ENCODE results near the gene OR13A1. TPM values are rescaled to one million over a fixed set of nuclear protein-coding genes. Genes with fewer than 3 reads are reported as not detected.
"Not testable (repeated sequence)": the region's sequence is repeated elsewhere in the genome, so short reads cannot be mapped to it uniquely, and the experiment has no call there.

The OR13A1 gene
- total RNA-seq, 1 experiment from 2014 or later = not detected

- CTCF ChIA-PET = no interaction called here
- no peak overlapping the region for H3K4me3 ChIP-seq (ENCODE audit: low read depth, low read length, poor library complexity, severe bottlenecking)
- no peak for TF ChIP-seq EZH2 (IDR thresholded peaks at IDR 0.05; ENCODE audit: borderline replicate concordance, low read depth, low read length, poor library complexity, severe bottlenecking)
- TF ChIP-seq CTCF (conservative IDR thresholded peaks at IDR 0.05; ENCODE audit: low read depth, low read length) = no peak
- no TSS peak for BruUV-seq (replicated peaks)
- H3K36me3 ChIP-seq (ENCODE audit: insufficient read depth, low read length, poor library complexity, severe bottlenecking) = no peaks in the 10 kb centered on the region
- POLR2A ChIA-PET (ENCODE audit: low non-redundant PET) = no interaction called here
- no peak overlapping the region for H3K27ac ChIP-seq (ENCODE audit: low read depth, low read length, poor library complexity, severe bottlenecking)
- no peaks in the 10 kb centered on the region for H3K4me1 ChIP-seq (ENCODE audit: insufficient read depth, low read length, poor library complexity, severe bottlenecking)
- intact Hi-C loops (cut with micrococcal nuclease; ENCODE audit: unreplicated experiment) = no loop called here
- DNase-seq (ENCODE audit: low spot score) = no peak
- H3K9me3 ChIP-seq (ENCODE audit: low read depth, low read length, poor library complexity, severe bottlenecking) = no peaks in the 10 kb centered on the region
- no peaks in the 10 kb centered on the region for H3K27me3 ChIP-seq (replicated peaks; ENCODE audit: insufficient read depth, low read depth, low read length, poor library complexity)
Measured at GRCh38 chr10:45339894-45340293, 24.5 kb upstream of the OR13A1 start.

- DNase-seq (ENCODE audit: low spot score); H3K27me3 ChIP-seq (replicated peaks; ENCODE audit: insufficient read depth, low read depth, low read length, poor library complexity); BruUV-seq (replicated peaks); H3K36me3 ChIP-seq (ENCODE audit: insufficient read depth, low read length, poor library complexity, severe bottlenecking); intact Hi-C loops (cut with micrococcal nuclease; ENCODE audit: unreplicated experiment); POLR2A ChIA-PET (ENCODE audit: low non-redundant PET); H3K4me3 ChIP-seq (ENCODE audit: low read depth, low read length, poor library complexity, severe bottlenecking); H3K27ac ChIP-seq (ENCODE audit: low read depth, low read length, poor library complexity, severe bottlenecking); H3K9me3 ChIP-seq (ENCODE audit: low read depth, low read length, poor library complexity, severe bottlenecking); CTCF ChIA-PET; H3K4me1 ChIP-seq (ENCODE audit: insufficient read depth, low read length, poor library complexity, severe bottlenecking): not testable (repeated sequence)
Measured at GRCh38 chr10:45331824-45332223, 16.4 kb upstream of the OR13A1 start.

GRCh38 chr10:45326864-45327263 is 11.5 kb upstream of the OR13A1 start:
- H3K4me3 ChIP-seq (ENCODE audit: low read depth, low read length, poor library complexity, severe bottlenecking); POLR2A ChIA-PET (ENCODE audit: low non-redundant PET); DNase-seq (ENCODE audit: low spot score); H3K9me3 ChIP-seq (ENCODE audit: low read depth, low read length, poor library complexity, severe bottlenecking); H3K4me1 ChIP-seq (ENCODE audit: insufficient read depth, low read length, poor library complexity, severe bottlenecking); H3K27ac ChIP-seq (ENCODE audit: low read depth, low read length, poor library complexity, severe bottlenecking); intact Hi-C loops (cut with micrococcal nuclease; ENCODE audit: unreplicated experiment); CTCF ChIA-PET; H3K36me3 ChIP-seq (ENCODE audit: insufficient read depth, low read length, poor library complexity, severe bottlenecking); H3K27me3 ChIP-seq (replicated peaks; ENCODE audit: insufficient read depth, low read depth, low read length, poor library complexity); BruUV-seq (replicated peaks): not testable (repeated sequence)

GRCh38 chr10:45325116-45325515 is 9.7 kb upstream of the OR13A1 start:
- POLR2A ChIA-PET (ENCODE audit: low non-redundant PET) = no interaction called here
- no peak overlapping the region for H3K4me3 ChIP-seq (ENCODE audit: low read depth, low read length, poor library complexity, severe bottlenecking)
- BruUV-seq (replicated peaks) = no TSS peak
- no peak overlapping the region for H3K27ac ChIP-seq (ENCODE audit: low read depth, low read length, poor library complexity, severe bottlenecking)
- H3K36me3 ChIP-seq (ENCODE audit: insufficient read depth, low read length, poor library complexity, severe bottlenecking) = no peaks in the 10 kb centered on the region
- no peaks in the 10 kb centered on the region for H3K9me3 ChIP-seq (ENCODE audit: low read depth, low read length, poor library complexity, severe bottlenecking)
- DNase-seq (ENCODE audit: low spot score) = no peak
- TF ChIP-seq EZH2 (IDR thresholded peaks at IDR 0.05; ENCODE audit: borderline replicate concordance, low read depth, low read length, poor library complexity, severe bottlenecking) (no peak), CTCF (conservative IDR thresholded peaks at IDR 0.05; ENCODE audit: low read depth, low read length) (no peak)
- intact Hi-C loops (cut with micrococcal nuclease; ENCODE audit: unreplicated experiment) = no loop called here
- H3K4me1 ChIP-seq (ENCODE audit: insufficient read depth, low read length, poor library complexity, severe bottlenecking) = no peaks in the 10 kb centered on the region
- CTCF ChIA-PET = no interaction called here
- H3K27me3 ChIP-seq (replicated peaks; ENCODE audit: insufficient read depth, low read depth, low read length, poor library complexity) = no peaks in the 10 kb centered on the region
